ENCODE measurements around the gene CSTF1.
"Not testable (repeated sequence)": the region's sequence is repeated elsewhere in the genome, so short reads cannot be mapped to it uniquely, and the experiment has no call there.

The CSTF1 gene

GRCh38 chr20:56406910-56407309, 14.5 kb downstream of the CSTF1 start:
- Histone ChIP-seq H3K79me2 (ENCODE audit: insufficient read depth, low read depth) (no peaks in the 10 kb centered on the region), H3K4me1 (ENCODE audit: low read depth, poor library complexity, severe bottlenecking) (no peaks in the 10 kb centered on the region), H3K27me3 (ENCODE audit: insufficient read depth, low read depth) (no peaks in the 10 kb centered on the region), H3K36me3 (ENCODE audit: insufficient read depth) (peaks cover 4% of the 10 kb centered on the region; the same call in 1 of the 2 replicates), H4K20me1 (ENCODE audit: insufficient read depth) (no peaks in the 10 kb centered on the region), H3K27ac (no peak overlapping the region), H3K4me2 (no peak overlapping the region), H3K9ac (no peak overlapping the region), H3K4me3 (IDR thresholded peaks at IDR 0.05; ENCODE audit: insufficient read depth, low read depth, low read length) (no peak overlapping the region), H2AFZ (ENCODE audit: low read depth) (no peak overlapping the region)
- TF ChIP-seq, protein P1, sequence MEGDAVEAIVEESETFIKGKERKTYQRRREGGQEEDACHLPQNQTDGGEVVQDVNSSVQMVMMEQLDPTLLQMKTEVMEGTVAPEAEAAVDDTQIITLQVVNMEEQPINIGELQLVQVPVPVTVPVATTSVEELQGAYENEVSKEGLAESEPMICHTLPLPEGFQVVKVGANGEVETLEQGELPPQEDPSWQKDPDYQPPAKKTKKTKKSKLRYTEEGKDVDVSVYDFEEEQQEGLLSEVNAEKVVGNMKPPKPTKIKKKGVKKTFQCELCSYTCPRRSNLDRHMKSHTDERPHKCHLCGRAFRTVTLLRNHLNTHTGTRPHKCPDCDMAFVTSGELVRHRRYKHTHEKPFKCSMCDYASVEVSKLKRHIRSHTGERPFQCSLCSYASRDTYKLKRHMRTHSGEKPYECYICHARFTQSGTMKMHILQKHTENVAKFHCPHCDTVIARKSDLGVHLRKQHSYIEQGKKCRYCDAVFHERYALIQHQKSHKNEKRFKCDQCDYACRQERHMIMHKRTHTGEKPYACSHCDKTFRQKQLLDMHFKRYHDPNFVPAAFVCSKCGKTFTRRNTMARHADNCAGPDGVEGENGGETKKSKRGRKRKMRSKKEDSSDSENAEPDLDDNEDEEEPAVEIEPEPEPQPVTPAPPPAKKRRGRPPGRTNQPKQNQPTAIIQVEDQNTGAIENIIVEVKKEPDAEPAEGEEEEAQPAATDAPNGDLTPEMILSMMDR (conservative IDR thresholded peaks at IDR 0.05; ENCODE audit: low read depth, low read length): no peak

- Histone ChIP-seq H4K20me1 (ENCODE audit: insufficient read depth) (no peaks in the 10 kb centered on the region), H3K27me3 (ENCODE audit: insufficient read depth, low read depth) (no peaks in the 10 kb centered on the region), H3K9ac (no peak overlapping the region), H3K27ac (no peak overlapping the region), H3K4me3 (IDR thresholded peaks at IDR 0.05; ENCODE audit: insufficient read depth, low read depth, low read length) (no peak overlapping the region), H3K4me2 (no peak overlapping the region), H2AFZ (ENCODE audit: low read depth) (no peak overlapping the region), H3K79me2 (ENCODE audit: insufficient read depth, low read depth) (no peaks in the 10 kb centered on the region), H3K4me1 (ENCODE audit: low read depth, poor library complexity, severe bottlenecking) (no peaks in the 10 kb centered on the region), H3K36me3 (ENCODE audit: insufficient read depth) (no peaks in the 10 kb centered on the region; the same call in 1 of the 2 replicates)
- TF ChIP-seq, protein P1 (conservative IDR thresholded peaks at IDR 0.05; ENCODE audit: low read depth, low read length): no peak
Measured at GRCh38 chr20:56409521-56409920, 17.1 kb downstream of the CSTF1 start.

- no peak overlapping the region for H3K4me2 ChIP-seq
- no peak overlapping the region for H3K4me3 ChIP-seq (IDR thresholded peaks at IDR 0.05; ENCODE audit: insufficient read depth, low read depth, low read length)
- no peaks in the 10 kb centered on the region; the same call in 1 of the 2 replicates for H3K36me3 ChIP-seq (ENCODE audit: insufficient read depth)
- H3K79me2 ChIP-seq (ENCODE audit: insufficient read depth, low read depth): no peaks in the 10 kb centered on the region
- H3K27me3 ChIP-seq (ENCODE audit: insufficient read depth, low read depth): no peaks in the 10 kb centered on the region
- no peaks in the 10 kb centered on the region for H3K4me1 ChIP-seq (ENCODE audit: low read depth, poor library complexity, severe bottlenecking)
- H3K27ac ChIP-seq: no peak overlapping the region
- H3K9ac ChIP-seq: no peak overlapping the region
- TF ChIP-seq, protein P1 (conservative IDR thresholded peaks at IDR 0.05; ENCODE audit: low read depth, low read length): no peak
- no peak overlapping the region for H2AFZ ChIP-seq (ENCODE audit: low read depth)
- no peaks in the 10 kb centered on the region for H4K20me1 ChIP-seq (ENCODE audit: insufficient read depth)
Measured at GRCh38 chr20:56409956-56410355, 17.5 kb downstream of the CSTF1 start.

- H2AFZ ChIP-seq (ENCODE audit: low read depth); H3K79me2 ChIP-seq (ENCODE audit: insufficient read depth, low read depth); H3K9ac ChIP-seq; H3K4me1 ChIP-seq (ENCODE audit: low read depth, poor library complexity, severe bottlenecking); H4K20me1 ChIP-seq (ENCODE audit: insufficient read depth); H3K4me2 ChIP-seq; H3K27me3 ChIP-seq (ENCODE audit: insufficient read depth, low read depth); H3K4me3 ChIP-seq (IDR thresholded peaks at IDR 0.05; ENCODE audit: insufficient read depth, low read depth, low read length); H3K36me3 ChIP-seq (ENCODE audit: insufficient read depth); H3K27ac ChIP-seq: not testable (repeated sequence)
Measured at GRCh38 chr20:56411287-56411686, 18.8 kb downstream of the CSTF1 start.

DNA sequence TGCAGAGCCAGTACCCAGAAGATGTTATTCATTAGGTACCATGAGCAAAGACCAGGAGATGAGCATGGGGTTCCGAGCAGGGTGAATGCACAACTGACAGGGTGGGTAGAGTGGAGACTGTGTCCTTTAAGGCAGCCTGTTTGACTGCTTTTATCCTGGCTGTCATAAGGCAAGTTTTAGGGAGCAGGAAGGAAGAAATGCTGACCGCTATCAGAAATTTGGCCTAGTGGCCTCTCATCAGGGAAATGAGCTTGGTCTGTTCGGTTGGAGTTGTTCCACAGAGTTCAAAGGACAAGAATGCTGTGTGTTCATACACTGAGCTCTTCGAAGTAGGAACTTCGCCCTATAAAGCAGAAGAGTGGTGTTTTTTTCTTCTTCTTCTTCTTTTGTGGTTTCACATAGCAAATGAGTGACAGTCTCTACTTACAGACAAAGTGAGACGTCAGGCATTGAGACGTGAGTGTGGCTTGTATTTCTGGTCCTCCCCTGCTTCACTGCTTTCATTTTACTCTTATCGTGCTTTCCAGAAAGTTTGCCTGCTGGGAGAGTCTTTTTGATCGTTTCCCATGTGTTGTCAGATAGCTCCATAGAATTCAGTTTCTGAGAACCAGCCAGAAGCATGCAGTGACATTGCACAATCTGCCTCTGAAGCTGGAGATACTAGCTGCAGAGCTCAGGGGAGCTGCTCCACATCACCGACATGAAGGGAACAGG, 19.5 kb downstream of the CSTF1 start, which contains the start of gene CASS4:
Gene CASS4, plus strand, starts transcription at position 502 of the 714 bp plus-strand sequence. Its CDS starts 199 bp downstream, at position 701.
- H4K20me1 ChIP-seq (ENCODE audit: insufficient read depth): no peaks in the 10 kb centered on the region
- no peak within 1 kb of the TSS for H3K27ac ChIP-seq
- no peaks in the 10 kb centered on the region for H3K79me2 ChIP-seq (ENCODE audit: insufficient read depth, low read depth)
- no peaks in the 10 kb centered on the region for H3K4me1 ChIP-seq (ENCODE audit: low read depth, poor library complexity, severe bottlenecking)
- TF ChIP-seq, protein P1 (conservative IDR thresholded peaks at IDR 0.05; ENCODE audit: low read depth, low read length): no peak
- no peak within 1 kb of the TSS for H3K9ac ChIP-seq
- H3K27me3 ChIP-seq (ENCODE audit: insufficient read depth, low read depth): no peaks in the 10 kb centered on the region
- no peak within 1 kb of the TSS for H3K4me3 ChIP-seq (IDR thresholded peaks at IDR 0.05; ENCODE audit: insufficient read depth, low read depth, low read length)
- no peaks in the 10 kb centered on the region for H3K36me3 ChIP-seq (ENCODE audit: insufficient read depth)
- H2AFZ ChIP-seq (ENCODE audit: low read depth): no peak within 1 kb of the TSS
- no peak within 1 kb of the TSS for H3K4me2 ChIP-seq
